Measurements from ENCODE around the gene NEK6. TPM values are rescaled to one million over a fixed set of nuclear protein-coding genes. Genes with fewer than 3 reads are reported as not detected.

NEK6 gene
- polyA plus RNA-seq, 1 experiment: 73.6 TPM

- H3K4me3 ChIP-seq (ENCODE audit: low read depth, low read length): no peak overlapping the region
- H3K36me3 ChIP-seq (ENCODE audit: control insufficient read depth, insufficient read depth, low read length): peaks cover 44% of the 10 kb centered on the region
- no peak for TF ChIP-seq CTCF (IDR thresholded peaks at IDR 0.05; ENCODE audit: insufficient read depth, low read depth, low read length)
- ChIA-PET POLR2A (no interaction called here), CTCF (interaction anchor here (1.6 to 2.3 kb wide), 2 partner anchors 22 to 215 kb away, joined by 6 read pairs; no protein-coding TSS in a partner anchor)
- no peak for DNase-seq (ENCODE audit: low read depth)
- no peaks in the 10 kb centered on the region for H3K27me3 ChIP-seq (ENCODE audit: control insufficient read depth, insufficient read depth, low read length)
These were observed 83.9 kb downstream of the NEK6 start for GRCh38 chr9:124341455-124342170.

GRCh38 chr9:124342402-124342775, 84.6 kb downstream of the NEK6 start:
- Histone ChIP-seq H3K36me3 (ENCODE audit: control insufficient read depth, insufficient read depth, low read length) (peaks cover 43% of the 10 kb centered on the region), H3K4me3 (ENCODE audit: low read depth, low read length) (no peak overlapping the region), H3K27me3 (ENCODE audit: control insufficient read depth, insufficient read depth, low read length) (no peaks in the 10 kb centered on the region)
- no peak for TF ChIP-seq CTCF (IDR thresholded peaks at IDR 0.05; ENCODE audit: insufficient read depth, low read depth, low read length)
- DNase-seq (ENCODE audit: low read depth): no peak
- POLR2A ChIA-PET: interaction anchor here (0.6 to 1.0 kb wide), 2 partner anchors 50 to 83 kb away, joined by 3 read pairs; no protein-coding TSS in a partner anchor
- CTCF ChIA-PET: interaction anchor here (0.6 to 1.6 kb wide), 4 partner anchors 19 to 216 kb away, joined by 3 to 7 read pairs (median 5); no protein-coding TSS in a partner anchor

- Histone ChIP-seq H3K27me3 (ENCODE audit: control insufficient read depth, insufficient read depth, low read length) (no peaks in the 10 kb centered on the region), H3K36me3 (ENCODE audit: control insufficient read depth, insufficient read depth, low read length) (peaks cover 47% of the 10 kb centered on the region), H3K4me3 (ENCODE audit: low read depth, low read length) (no peak overlapping the region)
- TF ChIP-seq CTCF (IDR thresholded peaks at IDR 0.05; ENCODE audit: insufficient read depth, low read depth, low read length): no peak
- ChIA-PET CTCF (interaction anchor here (0.6 to 1.6 kb wide), 4 partner anchors 20 to 216 kb away, joined by 3 to 7 read pairs (median 5); no protein-coding TSS in a partner anchor), POLR2A (interaction anchor here (0.6 to 1.0 kb wide), 2 partner anchors 50 to 83 kb away, joined by 3 read pairs; no protein-coding TSS in a partner anchor)
- peak; percentile 63 for DNase-seq (ENCODE audit: low read depth)
These were observed 85.2 kb downstream of the NEK6 start for GRCh38 chr9:124342776-124343485.

GRCh38 chr9:124343533-124344290, 86.0 kb downstream of the NEK6 start:
- DNase-seq (ENCODE audit: low read depth): no peak
- H3K36me3 ChIP-seq (ENCODE audit: control insufficient read depth, insufficient read depth, low read length): peaks cover 49% of the 10 kb centered on the region
- no peaks in the 10 kb centered on the region for H3K27me3 ChIP-seq (ENCODE audit: control insufficient read depth, insufficient read depth, low read length)
- CTCF ChIA-PET: interaction anchor here (1.4 to 1.6 kb wide), 3 partner anchors 21 to 217 kb away, joined by 3 to 7 read pairs (median 6); no protein-coding TSS in a partner anchor
- H3K4me3 ChIP-seq (ENCODE audit: low read depth, low read length): no peak overlapping the region
- POLR2A ChIA-PET: interaction anchor here (1.0 kb wide), 1 partner anchor 84 kb away, joined by 3 read pairs; no protein-coding TSS in a partner anchor
- TF ChIP-seq CTCF (IDR thresholded peaks at IDR 0.05; ENCODE audit: insufficient read depth, low read depth, low read length): no peak
